ENCODE results near the gene MVB12B. TPM values are rescaled to one million over a fixed set of nuclear protein-coding genes. Genes with fewer than 3 reads are reported as not detected.

MVB12B gene
- total and polyA plus RNA-seq, 2 of the 8 experiments (the other 6 are each of a cell fraction or from before 2014, with no cell fraction given) = 2.6 to 5.0 TPM

DNA sequence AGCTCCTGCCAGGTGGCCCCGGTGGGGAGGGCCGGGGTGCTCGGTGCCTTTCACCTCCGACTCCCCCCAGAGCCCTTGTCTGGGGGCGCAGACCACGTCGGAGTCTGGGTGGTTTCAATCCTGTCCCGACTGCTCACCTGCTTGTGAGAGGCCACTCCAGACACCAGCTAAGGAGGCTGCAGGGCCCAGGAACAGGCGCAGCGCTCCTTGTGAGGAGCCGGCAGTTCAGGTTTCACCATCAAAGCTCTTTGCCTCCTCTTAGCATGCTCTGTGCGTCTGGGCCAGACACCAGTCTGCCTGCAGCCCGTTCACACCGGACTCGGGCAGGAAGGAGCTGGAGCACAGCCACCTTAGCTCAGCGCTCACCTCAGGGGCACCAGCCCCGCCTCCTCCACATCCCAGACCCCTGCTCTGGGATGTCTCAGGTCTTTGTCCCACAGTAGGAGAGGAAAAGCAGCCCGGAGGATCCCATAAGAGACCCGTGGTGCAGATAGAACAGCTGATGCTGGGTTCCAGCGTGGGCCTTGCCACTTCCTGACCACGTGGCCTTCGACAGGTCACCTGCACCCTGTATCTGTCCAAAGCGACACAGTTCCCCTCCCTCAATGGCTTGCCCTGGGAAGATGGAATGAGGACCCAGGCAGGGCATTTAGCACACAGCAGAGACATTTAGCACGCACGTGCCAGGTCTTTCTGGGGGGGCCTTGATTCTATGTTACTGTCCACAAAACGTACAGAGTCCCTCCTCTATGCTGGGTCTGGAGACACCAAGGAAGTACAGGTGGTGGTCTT, 180.9 kb downstream of the MVB12B start:
- Histone ChIP-seq H2BK5ac (ENCODE audit: low read depth, low read length) (no peak overlapping the region), H3K79me1 (ENCODE audit: low read depth, low read length) (no peaks in the 10 kb centered on the region), H4K20me1 (replicated peaks in 1 of 2; ENCODE audit: control insufficient read depth in 1 of 2, insufficient read depth in 2 of 2, low read length in 2 of 2) (no peaks in the 10 kb centered on the region), H3K9ac (replicated peaks in 1 of 4; ENCODE audit: extremely low read depth in 1 of 4, low read depth in 3 of 4, low read length in 3 of 4) (no peak overlapping the region), H3K4me2 (ENCODE audit: insufficient read depth in 1 of 2, low read depth in 2 of 2, low read length in 2 of 2) (no peak overlapping the region), H2BK15ac (ENCODE audit: low read length) (no peak overlapping the region), H2AK5ac (ENCODE audit: low read depth, low read length) (no peak overlapping the region), H3K18ac (ENCODE audit: extremely low read depth, low read length) (peak overlapping the region; percentile 32; the same call in 1 of the 2 replicates), H3K23me2 (ENCODE audit: low read depth, low read length) (no peaks in the 10 kb centered on the region), H3K36me3 (ENCODE audit: control insufficient read depth in 2 of 4, insufficient read depth in 4 of 4, low read length in 3 of 4) (no peaks in the 10 kb centered on the region; a peak in 1 of 8 replicates), H4K8ac (ENCODE audit: extremely low read depth, insufficient read depth, low read length) (peak overlapping the region; percentile 89; the same call in 1 of the 2 replicates), H3K14ac (ENCODE audit: insufficient read length) (no peak overlapping the region), H2BK20ac (ENCODE audit: low read length) (no peak overlapping the region), H2BK120ac (replicated peaks; ENCODE audit: low read depth, low read length) (no peak overlapping the region), H4K91ac (replicated peaks; ENCODE audit: insufficient read length, low read length) (peak overlapping the region; percentile 65), H3K23ac (ENCODE audit: insufficient read length) (no peak overlapping the region), H3K4me1 (replicated peaks in 1 of 4; ENCODE audit: control insufficient read depth in 3 of 4, insufficient read depth in 4 of 4, low read length in 3 of 4) (peaks cover 0 to 4% (median 1%) of the 10 kb centered on the region in 4 experiments; a peak in 2 of 7 replicates), H3K27me3 (replicated peaks in 1 of 4; ENCODE audit: control insufficient read depth in 3 of 4, extremely low read depth in 1 of 4, insufficient read depth in 3 of 4, low read length in 3 of 4) (no peaks in the 10 kb centered on the region; a peak in 3 of 7 replicates), H3K4ac (replicated peaks; ENCODE audit: insufficient read length, low read depth, low read length) (peak overlapping the region; percentile 38), H2BK12ac (ENCODE audit: low read depth, low read length) (peak overlapping the region; percentile 33; the same call in 1 of the 2 replicates), H3K9me3 (ENCODE audit: insufficient read depth in 2 of 2, low read depth in 1 of 2, low read length in 1 of 2) (no peaks in the 10 kb centered on the region), H4K5ac (ENCODE audit: insufficient read length, low read depth, low read length) (no peak overlapping the region), H3K56ac (replicated peaks; ENCODE audit: insufficient read length, low read depth, low read length) (no peak overlapping the region), H2AFZ (ENCODE audit: low read length) (no peak overlapping the region), H3K4me3 (ENCODE audit: extremely low read depth in 1 of 4, insufficient read depth in 2 of 4, low read depth in 3 of 4, low read length in 4 of 4) (no peak overlapping the region), H3K79me2 (ENCODE audit: control insufficient read depth in 1 of 2, insufficient read depth in 2 of 2, low read length in 2 of 2) (no peaks in the 10 kb centered on the region), H3K27ac (ENCODE audit: low read depth, low read length) (no peak overlapping the region)
- DNase-seq (ENCODE audit: low read depth in 1 of 2, low spot score in 2 of 2) (no peak), FAIRE-seq (no peak)
- WGBS, 2 experiments (ENCODE audit: extremely low coverage in 1 of 2, insufficient coverage in 1 of 2, insufficient read length in 1 of 2, insufficient replicate concordance in 2 of 2, low coverage in 1 of 2, low lambda C conversion rate in 2 of 2, missing lambda C conversion rate in 1 of 2) = 84% methylated on average over 24 of the region's 26 CpGs; no CpG with 5 or more reads in 1 of the 2 experiments
- ChIA-PET POLR2A (ENCODE audit: partially characterized antibody) (interaction anchor here (0.6 to 1.2 kb wide), 3 partner anchors 14 to 1231 kb away, joined by 3 read pairs; no protein-coding TSS in a partner anchor), CTCF (ENCODE audit: partially characterized antibody) (interaction anchor here (0.6 to 24.3 kb wide), 20 partner anchors 7 to 462 kb away, joined by 3 to 343 read pairs (median 4); no protein-coding TSS in a partner anchor)
- no peak for TF ChIP-seq NANOG (IDR thresholded peaks at IDR 0.05; ENCODE audit: insufficient read depth, low read depth, low read length, poor library complexity, severe bottlenecking)
- no peak for TF ChIP-seq JUND (IDR thresholded peaks at IDR 0.05; ENCODE audit: low read length)
- no peak for TF ChIP-seq CHD1 (IDR thresholded peaks at IDR 0.05; ENCODE audit: low read depth, low read length)
- TF ChIP-seq EZH2 (IDR thresholded peaks at IDR 0.05; ENCODE audit: low read depth, low read length, severe bottlenecking) = no peak
- TF ChIP-seq SRF (IDR thresholded peaks at IDR 0.05; ENCODE audit: low read depth, low read length) = no peak
- TF ChIP-seq, protein P1, sequence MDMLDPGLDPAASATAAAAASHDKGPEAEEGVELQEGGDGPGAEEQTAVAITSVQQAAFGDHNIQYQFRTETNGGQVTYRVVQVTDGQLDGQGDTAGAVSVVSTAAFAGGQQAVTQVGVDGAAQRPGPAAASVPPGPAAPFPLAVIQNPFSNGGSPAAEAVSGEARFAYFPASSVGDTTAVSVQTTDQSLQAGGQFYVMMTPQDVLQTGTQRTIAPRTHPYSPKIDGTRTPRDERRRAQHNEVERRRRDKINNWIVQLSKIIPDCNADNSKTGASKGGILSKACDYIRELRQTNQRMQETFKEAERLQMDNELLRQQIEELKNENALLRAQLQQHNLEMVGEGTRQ (IDR thresholded peaks at IDR 0.05; ENCODE audit: low read length) = no peak
- TF ChIP-seq CBX8 (IDR thresholded peaks at IDR 0.05; ENCODE audit: borderline replicate concordance, low read depth, low read length) = no peak
- TF ChIP-seq BACH1 (IDR thresholded peaks at IDR 0.05; ENCODE audit: low read length) = no peak
- TF ChIP-seq SP1 (IDR thresholded peaks at IDR 0.05; ENCODE audit: low read depth, low read length) = no peak
- TF ChIP-seq TBP (IDR thresholded peaks at IDR 0.05; ENCODE audit: low read depth, low read length) = no peak
- TF ChIP-seq POLR2A (IDR thresholded peaks at IDR 0.05; ENCODE audit: control extremely low read depth in 1 of 2, low read depth in 2 of 2, low read length in 2 of 2) = no peak
- no peak for TF ChIP-seq KDM4A (IDR thresholded peaks at IDR 0.05; ENCODE audit: low read depth, low read length, severe bottlenecking)
